Vagina (tissue), 2 donors: Measurements from ENCODE around the gene SEMA6A. TPM values are rescaled to one million over a fixed set of nuclear protein-coding genes. Genes with fewer than 3 reads are reported as not detected.

Source experiments
- DNase-seq, 2 donors: peaks; one replicate each; pipeline ENCODE4 v3.0.0-alpha.2; 2017; ENCODE audit errors: extremely low spot score in 2 of 2
- H3K27ac ChIP-seq: fragments of 200-600 bp; sonication (generic); one replicate; pipeline ENCODE4 v1.5.1; 2019
- H3K27me3 ChIP-seq: fragments of 200-600 bp; sonication (generic); one replicate; pipeline ENCODE4 v1.5.1; 2019
- H3K36me3 ChIP-seq, 2 donors: fragments of 200-600 bp; sonication (generic); one replicate each; pipeline ENCODE4 v1.5.1; 2017 to 2019
- H3K4me1 ChIP-seq: fragments of 200-600 bp; sonication (generic); one replicate; pipeline ENCODE4 v1.5.1; 2019
- H3K4me3 ChIP-seq, 2 donors: fragments of 200-600 bp; sonication (generic); 1 replicate in 1 of 2; 2 replicates in 1 of 2; pipeline ENCODE4 v1.5.1; 2016 to 2019
- H3K9me3 ChIP-seq: fragments of 200-600 bp; sonication (generic); one replicate; pipeline ENCODE4 v1.5.1; 2019
- POLR2A ChIP-seq, 2 donors: fragments of 450-650 bp; IDR thresholded peaks; one replicate each; pipeline ENCODE4 v1.6.1; 2017; ENCODE audit warnings: antibody characterized with exemption in 2 of 2, mild to moderate bottlenecking in 2 of 2, moderate library complexity in 2 of 2
- POLR2AphosphoS5 ChIP-seq, 2 donors: sonication (generic); formaldehyde crosslinking; IDR thresholded peaks; one replicate each; pipeline ENCODE4 v1.9.0; 2017; ENCODE audit warnings: antibody characterized with exemption in 2 of 2, mild to moderate bottlenecking in 2 of 2, low read depth in 1 of 2; ENCODE audit not compliant: insufficient read depth in 1 of 2
- intact Hi-C: fragments of 100-400 bp; cut with DNase I; formaldehyde crosslinking; loops from one replicate; pipeline ENCODE4 v1.15.1; 2023
- total RNA-seq: library from RNA; depleted of rRNA; stranded (reverse); fragments of >200 nt; gene quantifications from one replicate; pipeline ENCODE4 v1.2.3, GENCODE V29; 2016
- TF ChIP-seq, protein P1 (sequence below), 3 experiments: fragments of 450-650 bp in 2 of 3; fragments of 200-600 bp in 1 of 3; sonication (generic) in 1 of 3; IDR thresholded peaks; one replicate each; pipeline ENCODE4 v1.5.1; 2017 to 2019; ENCODE audit warnings: antibody characterized with exemption in 3 of 3, mild to moderate bottlenecking in 2 of 3, moderate library complexity in 2 of 3

SEMA6A gene
- total RNA-seq, 1 donor from 2014 or later: 28.7 TPM

DNA sequence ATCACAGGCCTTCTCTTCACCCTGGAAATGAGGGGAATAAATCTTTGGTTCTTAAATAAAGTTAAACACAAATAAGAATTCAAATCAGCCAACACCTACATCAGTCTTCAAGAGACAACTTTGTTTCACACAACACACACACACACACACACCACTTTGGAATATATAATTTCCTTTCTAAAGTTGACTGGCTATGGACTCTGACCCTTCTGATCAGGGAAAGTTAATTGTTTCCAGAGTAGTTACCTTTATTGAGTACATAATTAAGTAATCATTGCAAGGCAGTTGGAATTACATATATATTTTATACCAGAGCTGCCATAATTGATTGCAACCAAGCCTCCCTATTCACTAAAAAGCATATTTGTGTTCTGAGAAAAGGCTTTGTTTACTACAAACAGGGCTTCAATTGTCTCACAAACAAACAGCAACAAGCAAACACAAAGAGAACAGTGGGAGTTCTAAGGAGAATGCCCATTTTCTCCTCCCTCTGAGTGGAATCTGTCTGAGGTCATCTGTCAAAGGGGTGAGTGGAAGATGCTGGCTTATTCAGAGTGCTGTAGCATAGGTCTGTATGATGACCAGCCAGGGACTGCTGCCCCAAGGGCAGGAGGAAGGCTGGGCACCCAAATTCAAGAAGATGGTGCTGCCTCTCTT lies 136.6 kb downstream of the SEMA6A start:
- no peak overlapping the region for H3K4me3 ChIP-seq
- no peaks in the 10 kb centered on the region for H3K36me3 ChIP-seq
- intact Hi-C loops: no loop called here
- DNase-seq: no peak
- H3K27me3 ChIP-seq: no peaks in the 10 kb centered on the region
- H3K27ac ChIP-seq: no peak overlapping the region
- H3K4me1 ChIP-seq: no peaks in the 10 kb centered on the region
- TF ChIP-seq POLR2A (IDR thresholded peaks at IDR 0.05) (no peak), POLR2AphosphoS5 (IDR thresholded peaks at IDR 0.05; ENCODE audit: insufficient read depth in 1 of 2, low read depth in 1 of 2) (no peak)
- H3K9me3 ChIP-seq: no peaks in the 10 kb centered on the region

DNA sequence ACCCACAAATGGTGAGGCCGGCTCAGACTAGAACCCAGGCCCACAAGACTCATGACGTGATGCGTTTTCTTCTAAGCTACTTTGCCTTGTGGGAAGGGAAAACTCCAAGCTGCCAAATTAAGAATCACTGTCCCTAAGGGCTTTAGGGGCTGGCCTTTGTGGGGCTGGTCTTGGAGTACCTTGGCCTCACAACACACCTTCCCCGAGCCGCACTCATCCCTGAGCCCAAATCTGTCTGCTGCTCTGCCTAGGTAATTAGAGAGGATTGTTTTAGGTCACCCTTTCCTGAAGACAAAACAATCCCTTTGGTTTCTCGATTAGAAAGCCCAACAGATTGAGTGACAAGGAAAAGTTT lies 137.3 kb downstream of the SEMA6A start:
- Histone ChIP-seq H3K36me3 (no peaks in the 10 kb centered on the region), H3K27ac (no peak overlapping the region), H3K4me1 (no peaks in the 10 kb centered on the region), H3K9me3 (no peaks in the 10 kb centered on the region), H3K4me3 (no peak overlapping the region), H3K27me3 (no peaks in the 10 kb centered on the region)
- TF ChIP-seq POLR2AphosphoS5 (IDR thresholded peaks at IDR 0.05; ENCODE audit: insufficient read depth in 1 of 2, low read depth in 1 of 2) (no peak), POLR2A (IDR thresholded peaks at IDR 0.05) (no peak)
- TF ChIP-seq, protein P1, sequence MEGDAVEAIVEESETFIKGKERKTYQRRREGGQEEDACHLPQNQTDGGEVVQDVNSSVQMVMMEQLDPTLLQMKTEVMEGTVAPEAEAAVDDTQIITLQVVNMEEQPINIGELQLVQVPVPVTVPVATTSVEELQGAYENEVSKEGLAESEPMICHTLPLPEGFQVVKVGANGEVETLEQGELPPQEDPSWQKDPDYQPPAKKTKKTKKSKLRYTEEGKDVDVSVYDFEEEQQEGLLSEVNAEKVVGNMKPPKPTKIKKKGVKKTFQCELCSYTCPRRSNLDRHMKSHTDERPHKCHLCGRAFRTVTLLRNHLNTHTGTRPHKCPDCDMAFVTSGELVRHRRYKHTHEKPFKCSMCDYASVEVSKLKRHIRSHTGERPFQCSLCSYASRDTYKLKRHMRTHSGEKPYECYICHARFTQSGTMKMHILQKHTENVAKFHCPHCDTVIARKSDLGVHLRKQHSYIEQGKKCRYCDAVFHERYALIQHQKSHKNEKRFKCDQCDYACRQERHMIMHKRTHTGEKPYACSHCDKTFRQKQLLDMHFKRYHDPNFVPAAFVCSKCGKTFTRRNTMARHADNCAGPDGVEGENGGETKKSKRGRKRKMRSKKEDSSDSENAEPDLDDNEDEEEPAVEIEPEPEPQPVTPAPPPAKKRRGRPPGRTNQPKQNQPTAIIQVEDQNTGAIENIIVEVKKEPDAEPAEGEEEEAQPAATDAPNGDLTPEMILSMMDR (IDR thresholded peaks at IDR 0.05): no peak
- no peak for DNase-seq
- intact Hi-C loops: no loop called here

GRCh38 chr5:116436674-116437350 lies 137.8 kb downstream of the SEMA6A start:
- DNase-seq: no peak
- H3K36me3 ChIP-seq: no peaks in the 10 kb centered on the region
- no peaks in the 10 kb centered on the region for H3K27me3 ChIP-seq
- H3K27ac ChIP-seq: no peak overlapping the region
- no peak overlapping the region for H3K4me3 ChIP-seq
- intact Hi-C loops: no loop called here
- no peaks in the 10 kb centered on the region for H3K9me3 ChIP-seq
- H3K4me1 ChIP-seq: no peaks in the 10 kb centered on the region
- no peak for TF ChIP-seq POLR2AphosphoS5 (IDR thresholded peaks at IDR 0.05; ENCODE audit: insufficient read depth in 1 of 2, low read depth in 1 of 2)
- no peak for TF ChIP-seq POLR2A (IDR thresholded peaks at IDR 0.05)
- TF ChIP-seq, protein P1 (IDR thresholded peaks at IDR 0.05): no peak

- no peaks in the 10 kb centered on the region for H3K36me3 ChIP-seq
- intact Hi-C loops: no loop called here
- TF ChIP-seq POLR2A (IDR thresholded peaks at IDR 0.05): no peak
- TF ChIP-seq, protein P1 (IDR thresholded peaks at IDR 0.05): no peak
- no peak for TF ChIP-seq POLR2AphosphoS5 (IDR thresholded peaks at IDR 0.05; ENCODE audit: insufficient read depth in 1 of 2, low read depth in 1 of 2)
Observed at GRCh38 chr5:116428966-116429365, 145.7 kb downstream of the SEMA6A start.

GRCh38 chr5:116428413-116428812 lies 146.2 kb downstream of the SEMA6A start:
- no peak for TF ChIP-seq POLR2A (IDR thresholded peaks at IDR 0.05)
- TF ChIP-seq, protein P1 (IDR thresholded peaks at IDR 0.05): no peak
- no peak for TF ChIP-seq POLR2AphosphoS5 (IDR thresholded peaks at IDR 0.05; ENCODE audit: insufficient read depth in 1 of 2, low read depth in 1 of 2)
- H3K9me3 ChIP-seq: no peaks in the 10 kb centered on the region
- H3K4me3 ChIP-seq: no peak overlapping the region
- H3K4me1 ChIP-seq: no peaks in the 10 kb centered on the region
- no peaks in the 10 kb centered on the region for H3K36me3 ChIP-seq
- no peak overlapping the region for H3K27ac ChIP-seq
- DNase-seq: no peak
- no peaks in the 10 kb centered on the region for H3K27me3 ChIP-seq
- intact Hi-C loops: no loop called here

More at GRCh38 chr5:116428966-116429365, 145.7 kb downstream of the SEMA6A start:
- DNase-seq: no peak
- H3K9me3 ChIP-seq: no peaks in the 10 kb centered on the region
- no peak overlapping the region for H3K27ac ChIP-seq
- H3K4me3 ChIP-seq: no peak overlapping the region
- no peaks in the 10 kb centered on the region for H3K4me1 ChIP-seq
- no peaks in the 10 kb centered on the region for H3K27me3 ChIP-seq
